Measurements from ENCODE around the gene TMEM9B. TPM values are rescaled to one million over a fixed set of nuclear protein-coding genes. Genes with fewer than 3 reads are reported as not detected.

TMEM9B gene
- total and polyA plus RNA-seq, 9 of the 15 experiments (the other 6 are each of a cell fraction or from before 2014, with no cell fraction given), result 7.7 to 20.0 (median 14.0) TPM

GRCh38 chr11:9008661-9009060, 44.4 kb upstream of the TMEM9B start:
- Histone ChIP-seq H3K36me3 (ENCODE audit: control insufficient read depth, insufficient read depth, low read length) (no peaks in the 10 kb centered on the region), H3K9me1 (ENCODE audit: control insufficient read depth, insufficient read depth, low read length) (no peaks in the 10 kb centered on the region), H3K4me2 (ENCODE audit: insufficient read depth, low read length) (no peak overlapping the region), H3K27me3 (ENCODE audit: control insufficient read depth in 2 of 2, insufficient read depth in 2 of 2, low read length in 2 of 2) (no peaks in the 10 kb centered on the region; a peak in 2 of 5 replicates), H3K27ac (ENCODE audit: extremely low read depth, low read depth, low read length) (no peak overlapping the region), H2AFZ (ENCODE audit: low read depth, low read length) (no peak overlapping the region), H3K4me3 (no peak overlapping the region), H4K20me1 (replicated peaks; ENCODE audit: control insufficient read depth, insufficient read depth, low read length) (no peaks in the 10 kb centered on the region; the same call in 1 of the 2 replicates), H3K79me2 (ENCODE audit: control insufficient read depth, insufficient read depth, low read length) (no peaks in the 10 kb centered on the region), H3K9me3 (replicated peaks; ENCODE audit: control insufficient read depth, insufficient read depth, low read depth, low read length) (no peaks in the 10 kb centered on the region), H3K9ac (ENCODE audit: insufficient read depth in 1 of 2, low read depth in 2 of 2, low read length in 2 of 2) (no peak overlapping the region), H3K4me1 (replicated peaks in 1 of 2; ENCODE audit: control insufficient read depth in 2 of 2, insufficient read depth in 2 of 2, low read length in 2 of 2) (peaks cover 0 to 10% of the 10 kb centered on the region in 2 experiments; a peak in 2 of 5 replicates)
- in situ Hi-C loops (cut with MboI), result no loop called here
- DNase-seq (ENCODE audit: extremely low read depth in 1 of 4, low spot score in 3 of 4), result peak in 1 of 4 experiments; percentile 42
- no peak for FAIRE-seq
- peak; percentile 38; the same call in 1 of the 2 replicates for TF ChIP-seq CBFA2T3 (IDR thresholded peaks at IDR 0.05)
- TF ChIP-seq CBFA2T2 (conservative IDR thresholded peaks at IDR 0.05), result 0 out of 2 replicates have a peak, but pooled peaks have one; percentile 16
- TF ChIP-seq HBP1 (CRISPR knock-in tag; IDR thresholded peaks at IDR 0.05), result no peak
- TF ChIP-seq ATF2 (CRISPR knock-in tag; IDR thresholded peaks at IDR 0.05), result no peak
- TF ChIP-seq TFAM (CRISPR knock-in tag; conservative IDR thresholded peaks at IDR 0.05), result no peak
- TF ChIP-seq TFE3 (CRISPR knock-in tag; IDR thresholded peaks at IDR 0.05), result no peak
- TF ChIP-seq NR3C1 (CRISPR knock-in tag; IDR thresholded peaks at IDR 0.05), result no peak
- no peak for TF ChIP-seq SAP30 (IDR thresholded peaks at IDR 0.05; ENCODE audit: borderline replicate concordance, insufficient read depth, low read depth, low read length, poor library complexity, severe bottlenecking)
- no peak for TF ChIP-seq CHCHD3 (CRISPR knock-in tag; IDR thresholded peaks at IDR 0.05)
- TF ChIP-seq RBFOX2 (IDR thresholded peaks at IDR 0.05; ENCODE audit: low read depth, low read length), result no peak
- no peak for TF ChIP-seq HLTF (IDR thresholded peaks at IDR 0.05)
- no peak for TF ChIP-seq ZNF586 (CRISPR knock-in tag; conservative IDR thresholded peaks at IDR 0.05)
- WGBS (ENCODE audit: insufficient coverage, low coverage, missing lambda C conversion rate), result 0% methylated on average over 1 of the region's 1 CpG
- ChIA-PET POLR2A (interaction anchor here (0.9 kb wide), 1 partner anchor 11 kb away, joined by 3 read pairs; no protein-coding TSS in a partner anchor), CTCF (ENCODE audit: low intra/inter-chr PET ratio) (no interaction called here)
- intact Hi-C loops (cut with micrococcal nuclease), result no loop called here
- ATAC-seq, result no peak
- BruUV-seq (replicated peaks), result no TSS peak

All from K562 (cell line).